ENCODE measurements around the gene CARNS1. TPM values are rescaled to one million over a fixed set of nuclear protein-coding genes. Genes with fewer than 3 reads are reported as not detected.

CARNS1 gene
- polyA plus RNA-seq, 1 of the 3 experiments (the other 2 are of a cell fraction) = 0.23 TPM

DNA sequence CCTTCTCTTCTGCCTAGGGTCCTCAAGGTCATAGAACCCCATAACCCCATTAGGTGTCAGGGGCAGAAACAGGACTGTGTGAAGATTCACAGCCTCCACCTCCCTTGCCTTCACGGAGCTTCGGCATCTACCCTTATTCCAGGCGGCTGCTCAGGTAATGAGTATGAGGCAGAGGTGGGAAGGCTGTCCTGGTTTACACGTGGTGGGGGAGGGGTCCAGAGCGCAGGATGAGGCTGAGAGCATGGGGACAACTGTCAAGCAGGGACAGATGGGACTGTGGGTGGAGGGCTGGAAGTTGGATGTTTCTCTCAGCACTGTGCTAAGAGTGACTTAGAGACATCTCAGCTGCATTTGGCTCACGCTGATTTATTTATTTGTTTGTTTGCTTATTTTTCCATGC is 28.0 kb upstream of the CARNS1 start (continued):
- TF ChIP-seq, protein P1, sequence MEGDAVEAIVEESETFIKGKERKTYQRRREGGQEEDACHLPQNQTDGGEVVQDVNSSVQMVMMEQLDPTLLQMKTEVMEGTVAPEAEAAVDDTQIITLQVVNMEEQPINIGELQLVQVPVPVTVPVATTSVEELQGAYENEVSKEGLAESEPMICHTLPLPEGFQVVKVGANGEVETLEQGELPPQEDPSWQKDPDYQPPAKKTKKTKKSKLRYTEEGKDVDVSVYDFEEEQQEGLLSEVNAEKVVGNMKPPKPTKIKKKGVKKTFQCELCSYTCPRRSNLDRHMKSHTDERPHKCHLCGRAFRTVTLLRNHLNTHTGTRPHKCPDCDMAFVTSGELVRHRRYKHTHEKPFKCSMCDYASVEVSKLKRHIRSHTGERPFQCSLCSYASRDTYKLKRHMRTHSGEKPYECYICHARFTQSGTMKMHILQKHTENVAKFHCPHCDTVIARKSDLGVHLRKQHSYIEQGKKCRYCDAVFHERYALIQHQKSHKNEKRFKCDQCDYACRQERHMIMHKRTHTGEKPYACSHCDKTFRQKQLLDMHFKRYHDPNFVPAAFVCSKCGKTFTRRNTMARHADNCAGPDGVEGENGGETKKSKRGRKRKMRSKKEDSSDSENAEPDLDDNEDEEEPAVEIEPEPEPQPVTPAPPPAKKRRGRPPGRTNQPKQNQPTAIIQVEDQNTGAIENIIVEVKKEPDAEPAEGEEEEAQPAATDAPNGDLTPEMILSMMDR (IDR thresholded peaks at IDR 0.05) = no peak

DNA sequence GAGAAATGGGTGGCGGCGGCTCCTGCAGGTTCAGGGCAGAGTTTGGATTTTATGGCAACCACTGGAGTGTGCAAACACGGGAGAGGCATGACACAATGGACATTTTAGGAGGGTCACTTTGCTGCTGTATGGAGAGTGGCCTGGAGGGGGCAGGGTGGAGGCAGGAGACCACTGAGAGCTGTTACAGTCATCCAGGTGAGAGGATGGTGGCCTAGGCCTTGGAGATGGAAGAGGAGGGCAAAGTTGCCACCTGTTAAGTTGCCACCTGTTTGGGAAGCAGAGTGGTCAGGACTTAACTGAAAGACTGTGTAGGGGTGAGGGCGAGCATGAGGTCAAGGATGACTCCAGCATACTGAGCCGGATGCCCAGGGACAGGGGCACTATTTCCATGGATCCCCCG is 26.0 kb upstream of the CARNS1 start:
- Histone ChIP-seq H3K4me1 (ENCODE audit: control insufficient read depth in 1 of 2, insufficient read depth in 2 of 2, low read depth in 1 of 2, low read length in 1 of 2) (peaks cover 10 to 20% of the 10 kb centered on the region in 2 experiments; a peak in 3 of 4 replicates), H3K9me2 (no peaks in the 10 kb centered on the region), H3K27me3 (ENCODE audit: insufficient read depth) (no peaks in the 10 kb centered on the region), H3K79me2 (ENCODE audit: insufficient read depth) (peaks cover 23% of the 10 kb centered on the region), H2AFZ (ENCODE audit: low read depth) (no peak overlapping the region), H3K9me3 (no peaks in the 10 kb centered on the region), H3K4me2 (no peak overlapping the region), H3K9ac (no peak overlapping the region), H4K20me1 (ENCODE audit: insufficient read depth) (no peaks in the 10 kb centered on the region), H3F3A (replicated peaks; ENCODE audit: insufficient read depth) (peaks cover 17% of the 10 kb centered on the region), H3K4me3 (ENCODE audit: low read depth in 2 of 2, low read length in 1 of 2) (no peak overlapping the region), H3K27ac (ENCODE audit: low read depth in 2 of 2, low read length in 1 of 2) (no peak overlapping the region), H3K36me3 (replicated peaks in 1 of 2; ENCODE audit: control insufficient read depth in 1 of 2, insufficient read depth in 2 of 2, low read length in 1 of 2) (no peaks in the 10 kb centered on the region)
- DNase-seq = peak; percentile 75
- ChIA-PET CTCF (interaction anchor here (0.5 to 2.4 kb wide), 17 partner anchors 8 to 1510 kb away, joined by 3 to 23 read pairs (median 4); partner anchors contain the start of genes CTSW and TMEM134), POLR2A (no interaction called here)
- WGBS (ENCODE audit: low lambda C conversion rate) = 78% methylated on average over 6 of the region's 6 CpGs
- no peak for TF ChIP-seq RFX5 (IDR thresholded peaks at IDR 0.05; ENCODE audit: low read length)
- TF ChIP-seq RXRA (IDR thresholded peaks at IDR 0.05; ENCODE audit: borderline replicate concordance, low read depth) = no peak
- no peak for TF ChIP-seq TEAD4 (IDR thresholded peaks at IDR 0.05; ENCODE audit: borderline replicate concordance, insufficient read depth)
- TF ChIP-seq, protein P1 (IDR thresholded peaks at IDR 0.05) = peak; percentile 63
- no peak for TF ChIP-seq SIN3A (IDR thresholded peaks at IDR 0.05; ENCODE audit: borderline replicate concordance, low read depth, low read length)
- TF ChIP-seq RAD21 (IDR thresholded peaks at IDR 0.05; ENCODE audit: low read length) = peak; percentile 69
- no peak for TF ChIP-seq EZH2phosphoT487 (IDR thresholded peaks at IDR 0.05; ENCODE audit: borderline replicate concordance, low read depth)
- TF ChIP-seq, protein P2, sequence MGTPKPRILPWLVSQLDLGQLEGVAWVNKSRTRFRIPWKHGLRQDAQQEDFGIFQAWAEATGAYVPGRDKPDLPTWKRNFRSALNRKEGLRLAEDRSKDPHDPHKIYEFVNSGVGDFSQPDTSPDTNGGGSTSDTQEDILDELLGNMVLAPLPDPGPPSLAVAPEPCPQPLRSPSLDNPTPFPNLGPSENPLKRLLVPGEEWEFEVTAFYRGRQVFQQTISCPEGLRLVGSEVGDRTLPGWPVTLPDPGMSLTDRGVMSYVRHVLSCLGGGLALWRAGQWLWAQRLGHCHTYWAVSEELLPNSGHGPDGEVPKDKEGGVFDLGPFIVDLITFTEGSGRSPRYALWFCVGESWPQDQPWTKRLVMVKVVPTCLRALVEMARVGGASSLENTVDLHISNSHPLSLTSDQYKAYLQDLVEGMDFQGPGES (IDR thresholded peaks at IDR 0.05; ENCODE audit: low read depth, low read length) = no peak
- no peak for TF ChIP-seq CHD2 (IDR thresholded peaks at IDR 0.05; ENCODE audit: low read length, partially characterized antibody)
- TF ChIP-seq SMC3 (IDR thresholded peaks at IDR 0.05; ENCODE audit: low read depth, low read length) = peak; percentile 54
